Left colon (tissue), 2 donors: ENCODE results near the gene RNU6-9. TPM values are rescaled to one million over a fixed set of nuclear protein-coding genes. Genes with fewer than 3 reads are reported as not detected.

Experiments
- ATAC-seq: fragments of 200-7000 bp; cut with Tn5 transposase; one replicate; pipeline ENCODE4 v1.9.1; 2020; ENCODE audit warnings: mild to moderate bottlenecking, moderate library complexity
- DNase-seq, 2 donors: peaks; one replicate each; pipeline ENCODE4 v3.0.0-alpha.2; 2020
- intact Hi-C, 2 donors: fragments of 100-400 bp; cut with DNase I in 1 of 2; cut with micrococcal nuclease in 1 of 2; formaldehyde crosslinking; loops; one replicate each; pipeline versions ENCODE4 v1.11.2 to v1.14.0; 2022; cut with DNase I, micrococcal nuclease
- total RNA-seq, 2 donors: library from RNA; stranded (reverse); fragmentation: NEBNext Ultra II Directional; extraction: Animal tissue kit (Norgen Biotek cat#: 25700); gene quantifications; one replicate each; pipeline ENCODE4 v1.2.1, GENCODE V29; 2021
- donor health status: DM: no; HTN: no; CAD: no.
- donor health status: DM: yes; HTN: yes; CAD: no.

The RNU6-9 gene
- total RNA-seq, 2 donors from 2014 or later = not detected

GRCh38 chr19:940591-941291 is 47.5 kb downstream of the RNU6-9 start:
- ATAC-seq (peak; percentile 80), DNase-seq (peak; percentile 80 to 86)
- intact Hi-C loops = no loop called here

GRCh38 chr19:941292-942132 is 48.2 kb downstream of the RNU6-9 start:
- intact Hi-C loops = no loop called here
- ATAC-seq = no peak
- DNase-seq = no peak

- intact Hi-C loops = no loop called here
- ATAC-seq (no peak), DNase-seq (no peak)
Observed at GRCh38 chr19:942133-942645, 48.9 kb downstream of the RNU6-9 start.

Other genes with a start within 250 kb of the RNU6-9 start
- 10 to 100 TPM; 60.1 to 73.1 TPM for gene RNF126, start 230.3 kb upstream of the RNU6-9 start, total RNA-seq
- gene FSTL3, start 217.1 kb upstream of the RNU6-9 start, total RNA-seq = 1 to 10 TPM; 4.9 to 8.7 TPM
- gene PRSS57, start 198.0 kb upstream of the RNU6-9 start, total RNA-seq = not detected
- 10 to 100 TPM in 1 of 2 donors, 1 to 10 TPM in 1; 8.7 to 11.9 TPM for gene PALM, start 184.5 kb upstream of the RNU6-9 start, total RNA-seq
- 100 to 1,000 TPM; 414 to 461 TPM for gene MISP, start 142.4 kb upstream of the RNU6-9 start, total RNA-seq
- gene PTBP1, start 96.0 kb upstream of the RNU6-9 start, total RNA-seq = 100 to 1,000 TPM; 253 to 306 TPM
- not detected for gene PLPPR3, start 71.5 kb upstream of the RNU6-9 start, total RNA-seq
- gene AZU1, start 65.6 kb upstream of the RNU6-9 start, total RNA-seq = not detected
- gene PRTN3, start 52.5 kb upstream of the RNU6-9 start, total RNA-seq = not detected
- under 1 TPM in 1 of 2 donors, not detected in 1; 0.81 TPM for gene ELANE, start 41.2 kb upstream of the RNU6-9 start, total RNA-seq
- 100 to 1,000 TPM in 1 of 2 donors, 10 to 100 TPM in 1; 57.0 to 136 TPM for gene CFD, start 33.8 kb upstream of the RNU6-9 start, total RNA-seq
- gene MED16, start 297 bp upstream of the RNU6-9 start, total RNA-seq = 10 to 100 TPM; 63.1 to 70.6 TPM
- gene R3HDM4, start 19.7 kb downstream of the RNU6-9 start, total RNA-seq = 10 to 100 TPM; 54.6 to 66.4 TPM
- gene KISS1R, start 23.8 kb downstream of the RNU6-9 start, total RNA-seq = not detected
- 10 to 100 TPM; 10.7 to 11.6 TPM for gene ARID3A, start 32.6 kb downstream of the RNU6-9 start, total RNA-seq
- 10 to 100 TPM; 21.5 to 28.1 TPM for gene WDR18, start 90.9 kb downstream of the RNU6-9 start, total RNA-seq
- gene GRIN3B, start 106.9 kb downstream of the RNU6-9 start, total RNA-seq = not detected
- gene TMEM259, start 127.6 kb downstream of the RNU6-9 start, total RNA-seq = 100 to 1,000 TPM; 185 to 224 TPM
- gene RNU6-2, start 128.0 kb downstream of the RNU6-9 start, total RNA-seq = not detected
- gene CNN2, start 133.1 kb downstream of the RNU6-9 start, total RNA-seq = 100 to 1,000 TPM in 1 of 2 donors, 10 to 100 TPM in 1; 76.6 to 106 TPM
- 10 to 100 TPM; 23.3 to 35.1 TPM for gene ABCA7, start 146.6 kb downstream of the RNU6-9 start, total RNA-seq
- gene ARHGAP45, start 173.7 kb downstream of the RNU6-9 start, total RNA-seq = 10 to 100 TPM; 37.9 to 47.2 TPM
- 100 to 1,000 TPM; 116 to 141 TPM for gene POLR2E, start 201.9 kb downstream of the RNU6-9 start, total RNA-seq
- gene GPX4, start 210.5 kb downstream of the RNU6-9 start, total RNA-seq = 100 to 1,000 TPM; 162 to 176 TPM